Islet of Langerhans (tissue), 1 donor: ENCODE measurements around the gene FLII.

Experiments
- FAIRE-seq: peaks from one replicate; lab custom pipeline; 2011; peaks lifted over from hg19 to GRCh38; lab: Jason Lieb, UNC

FLII gene

DNA sequence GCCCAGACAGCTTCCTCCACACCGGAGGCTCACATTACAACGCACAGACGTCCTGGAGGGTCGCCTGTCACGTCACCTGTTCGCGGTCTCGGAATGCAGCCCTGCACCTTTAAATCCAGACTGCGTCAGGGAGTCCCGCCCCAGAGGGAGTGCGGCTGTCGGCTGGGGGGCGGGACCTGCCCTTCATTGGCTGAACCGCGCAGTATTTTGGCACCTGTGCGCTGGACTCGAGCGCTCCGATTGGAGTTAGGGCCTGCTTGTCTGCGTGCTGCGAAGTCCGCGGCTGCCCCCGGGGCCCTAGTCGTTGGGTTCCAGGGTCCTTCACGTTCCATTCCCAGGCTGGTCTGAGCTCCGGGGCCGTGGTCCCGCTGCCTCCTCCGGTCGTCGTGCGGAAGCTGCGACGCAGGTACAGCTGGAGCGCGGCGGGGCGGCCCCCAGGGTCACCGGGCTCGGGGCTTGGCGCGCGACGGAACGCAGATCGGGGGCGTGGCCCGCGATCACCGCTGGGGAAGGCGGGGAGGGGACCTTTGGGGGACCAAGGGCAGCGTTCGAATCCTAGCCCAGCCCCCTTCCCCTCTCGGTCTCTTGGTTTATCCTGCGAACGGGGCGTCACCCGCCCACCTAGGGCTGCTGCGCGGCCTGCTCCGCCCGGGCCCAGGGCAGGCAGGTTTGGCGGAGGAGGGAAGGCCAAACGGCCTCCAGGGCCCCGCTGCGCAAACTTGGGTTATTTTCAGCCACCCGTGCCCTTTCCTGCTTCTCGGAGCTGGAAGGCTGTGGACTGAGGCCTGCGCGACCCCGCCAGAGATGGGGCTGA lies 2.0 kb upstream of the FLII start, which contains the start of gene MIEF2:
MIEF2 (plus strand) TSS at position 331 of the 814 bp plus-strand sequence. CDS start 2,059 bp downstream, outside the sequence.
- FAIRE-seq: no peak

DNA sequence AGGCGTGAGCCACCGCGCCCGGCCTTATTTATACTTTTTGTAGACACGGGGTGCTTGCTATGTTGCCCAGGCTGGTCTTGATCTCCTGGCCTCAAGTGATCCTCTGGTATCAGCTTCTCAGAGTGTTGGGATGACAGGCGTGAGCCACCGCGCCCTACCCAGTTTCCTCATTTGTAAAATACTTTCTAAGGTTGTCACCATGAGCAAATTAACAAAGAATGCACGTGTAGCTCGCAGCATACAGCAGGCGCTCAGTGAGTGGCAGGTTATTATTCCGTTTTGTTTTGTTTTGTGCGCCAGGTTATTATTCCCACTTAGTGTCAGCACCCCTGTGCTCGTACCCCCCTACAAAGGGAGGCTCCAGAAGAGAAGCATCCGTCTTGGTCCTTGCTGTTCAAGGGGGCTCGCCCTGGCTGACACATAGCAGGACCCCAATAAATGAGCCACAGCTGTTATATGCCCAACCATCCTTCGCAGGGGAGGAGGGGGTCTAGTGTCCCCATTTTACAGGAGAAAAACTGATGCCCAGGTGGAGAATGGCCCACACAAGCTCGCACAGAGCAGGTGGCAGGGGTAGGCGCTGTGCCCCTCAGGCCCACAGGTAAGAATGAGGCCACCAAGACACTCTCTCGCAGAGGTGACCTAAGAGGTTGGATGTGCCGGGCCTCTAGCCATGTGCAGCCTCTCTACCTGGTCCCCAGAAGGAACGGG lies 1.2 kb upstream of the FLII start:
- FAIRE-seq: no peak

DNA sequence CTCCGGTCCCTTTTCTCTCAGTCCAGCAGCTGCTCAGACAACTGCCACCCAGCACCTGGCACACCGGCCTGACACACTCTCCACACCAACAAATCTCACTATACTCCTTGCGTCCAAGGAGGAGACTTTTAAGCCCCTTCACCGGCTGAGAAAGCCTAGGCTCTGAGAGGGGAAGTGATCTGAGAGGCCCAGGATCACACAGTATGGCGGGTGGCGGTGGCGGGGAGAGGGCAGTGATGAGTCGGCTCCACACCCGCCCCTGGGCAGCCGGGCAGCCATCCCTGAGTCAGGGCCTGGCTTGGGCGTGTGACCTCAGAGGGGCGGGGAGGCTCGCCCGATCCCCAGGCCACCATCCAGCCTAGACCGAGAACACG lies 569 bp downstream of the FLII start:
- no peak for FAIRE-seq

DNA sequence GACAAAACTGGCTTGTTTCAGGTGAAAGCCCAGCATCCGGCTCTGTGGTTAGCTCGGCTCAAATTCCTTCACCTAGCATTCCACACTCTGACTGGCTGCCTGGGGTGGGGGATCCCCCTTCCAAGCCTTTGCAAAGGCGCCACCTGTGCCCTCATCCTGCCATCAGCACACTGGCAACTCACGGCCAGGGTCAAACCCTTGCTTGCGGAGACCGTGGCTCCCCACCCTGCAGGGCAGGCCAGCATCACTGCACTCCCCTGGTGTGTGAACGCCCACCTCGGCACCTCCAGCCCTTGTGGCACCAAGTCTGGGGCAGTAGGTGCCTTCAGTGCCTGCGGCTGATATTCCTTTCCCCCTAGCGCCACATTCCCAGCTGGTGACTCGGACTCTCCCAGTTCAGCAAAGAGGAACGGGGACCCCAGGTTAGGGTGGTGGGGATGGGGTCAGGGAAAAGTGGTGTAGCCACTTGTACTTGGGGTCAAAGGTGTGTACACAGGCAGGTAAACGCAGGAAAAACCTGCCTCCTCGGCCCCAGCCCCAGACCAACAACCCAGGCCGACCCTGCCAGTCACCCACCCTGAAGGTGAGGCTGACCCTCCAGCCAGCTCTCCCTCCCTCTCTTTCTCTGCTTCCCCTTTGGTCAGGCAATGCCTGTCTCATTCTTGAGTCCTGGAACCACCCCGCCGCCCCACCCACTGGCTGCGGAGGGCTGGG lies 1.1 kb downstream of the FLII start:
- FAIRE-seq: no peak

DNA sequence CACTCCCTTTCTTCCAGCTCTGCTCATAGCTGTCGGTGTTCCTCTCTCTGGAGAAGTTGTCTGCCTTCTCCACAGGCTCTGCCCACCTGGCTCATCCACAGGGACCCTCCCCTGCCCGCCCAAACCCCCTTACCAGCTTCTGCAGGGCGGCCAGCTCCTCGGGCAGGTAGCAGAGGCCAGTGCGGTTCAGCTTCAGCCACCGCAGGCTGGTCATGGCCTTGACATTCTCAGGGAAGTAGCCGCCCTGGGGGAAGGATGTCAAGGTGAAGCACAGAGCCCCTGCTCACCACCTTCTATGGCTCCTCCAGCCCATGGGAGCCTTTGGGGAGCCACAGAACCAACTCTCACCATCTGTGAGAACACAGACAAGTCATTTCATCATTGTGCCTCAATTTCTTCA lies 1.8 kb downstream of the FLII start:
- no peak for FAIRE-seq

DNA sequence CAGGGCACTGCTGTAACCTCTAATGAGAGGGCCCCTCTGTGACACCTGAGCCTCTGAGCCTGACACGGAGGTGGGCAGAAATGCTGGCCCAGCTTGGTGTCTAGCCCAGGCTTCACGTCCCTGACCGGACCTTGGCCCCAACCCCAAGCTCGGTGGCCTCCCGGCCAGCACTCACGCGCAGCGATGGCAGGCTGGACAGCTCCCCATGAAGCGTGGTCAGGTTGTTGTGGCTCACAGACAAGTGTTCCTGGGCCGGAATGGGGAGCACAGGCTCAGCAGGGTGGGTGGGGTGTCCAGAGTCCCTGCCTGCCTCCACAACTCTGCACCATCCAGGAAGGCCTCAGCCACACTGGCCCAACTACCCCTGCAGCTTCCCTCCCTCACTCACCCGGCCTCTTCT lies 2.2 kb downstream of the FLII start:
- FAIRE-seq: no peak

DNA sequence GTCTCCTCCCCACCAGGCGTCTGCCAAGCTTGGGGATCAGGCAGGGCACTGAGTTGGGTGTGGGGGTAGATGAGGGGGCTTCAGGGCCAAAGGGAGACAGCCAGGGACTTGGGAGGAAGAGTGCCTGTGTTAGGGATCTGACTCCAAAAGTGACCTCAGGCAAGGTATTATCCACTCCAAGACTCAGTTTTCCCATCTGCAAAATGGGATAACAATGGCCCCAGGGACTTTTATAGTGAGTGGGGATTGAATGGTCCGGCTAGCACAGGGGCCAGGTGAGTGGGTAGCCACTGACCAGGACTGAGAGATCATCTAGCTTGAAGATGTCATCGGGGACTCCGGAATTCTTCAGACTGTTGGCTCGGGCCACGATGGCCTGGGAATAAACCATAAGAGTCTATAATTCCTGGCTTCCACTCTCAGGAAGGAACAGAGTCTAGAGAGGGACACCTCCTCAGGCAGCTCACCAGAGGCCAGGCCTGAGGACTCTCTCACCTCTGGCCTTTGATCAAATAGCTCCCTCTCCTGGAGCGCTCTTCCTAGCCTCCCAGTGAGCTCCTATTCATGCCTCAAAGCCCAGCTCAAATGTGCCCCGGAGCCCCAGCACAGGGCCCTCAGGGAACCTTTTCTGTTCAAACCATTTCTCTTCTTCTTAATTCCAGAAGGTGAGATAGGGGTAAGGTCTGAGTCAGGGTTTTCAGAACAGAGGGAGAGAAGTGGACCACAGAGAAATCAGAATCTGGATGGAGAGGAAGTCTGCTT lies 3.5 kb downstream of the FLII start:
- FAIRE-seq: no peak

DNA sequence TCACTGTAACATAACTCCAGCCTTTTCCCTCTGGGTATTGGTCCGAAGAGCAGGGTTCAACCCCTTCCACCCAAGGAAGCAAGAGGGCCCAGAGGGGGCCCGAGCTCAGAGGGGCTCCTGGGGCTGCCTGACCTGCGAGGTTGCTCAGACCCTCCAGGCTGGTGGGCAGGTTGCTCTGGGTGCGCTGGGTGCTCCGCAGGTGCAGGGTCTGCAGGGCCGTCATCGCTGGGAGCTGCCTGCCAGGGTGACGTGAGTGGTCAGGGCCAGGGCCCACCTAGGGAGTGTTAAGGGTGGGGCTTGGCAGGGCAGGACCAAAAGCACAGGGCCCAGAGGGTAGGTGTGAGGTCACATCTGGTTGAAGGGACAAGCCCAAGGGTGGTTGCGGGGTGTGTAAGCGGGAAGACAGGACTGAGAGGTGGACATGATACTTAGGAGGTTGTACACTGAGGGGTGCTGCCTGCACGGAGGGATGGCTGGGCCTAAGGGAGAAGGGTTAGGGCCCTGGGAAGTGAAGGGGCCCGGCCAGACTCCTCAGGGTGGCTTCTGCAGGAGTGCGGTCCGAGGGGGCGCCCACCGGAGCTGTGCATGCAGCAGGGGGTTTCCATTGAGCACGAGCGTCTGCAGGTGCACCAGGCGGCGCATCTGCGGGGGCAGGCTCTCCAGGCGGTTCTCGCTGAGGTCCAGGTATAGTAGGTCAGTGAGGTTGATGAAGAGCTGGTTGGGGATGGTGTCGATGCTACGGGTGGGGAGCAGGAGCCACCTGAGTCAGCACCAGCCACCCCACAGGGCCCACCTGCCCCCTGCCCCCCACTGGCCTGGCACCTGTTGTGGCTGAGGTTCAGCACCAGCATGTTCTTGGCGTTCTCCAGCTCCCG lies 4.4 kb downstream of the FLII start:
- no peak for FAIRE-seq

DNA sequence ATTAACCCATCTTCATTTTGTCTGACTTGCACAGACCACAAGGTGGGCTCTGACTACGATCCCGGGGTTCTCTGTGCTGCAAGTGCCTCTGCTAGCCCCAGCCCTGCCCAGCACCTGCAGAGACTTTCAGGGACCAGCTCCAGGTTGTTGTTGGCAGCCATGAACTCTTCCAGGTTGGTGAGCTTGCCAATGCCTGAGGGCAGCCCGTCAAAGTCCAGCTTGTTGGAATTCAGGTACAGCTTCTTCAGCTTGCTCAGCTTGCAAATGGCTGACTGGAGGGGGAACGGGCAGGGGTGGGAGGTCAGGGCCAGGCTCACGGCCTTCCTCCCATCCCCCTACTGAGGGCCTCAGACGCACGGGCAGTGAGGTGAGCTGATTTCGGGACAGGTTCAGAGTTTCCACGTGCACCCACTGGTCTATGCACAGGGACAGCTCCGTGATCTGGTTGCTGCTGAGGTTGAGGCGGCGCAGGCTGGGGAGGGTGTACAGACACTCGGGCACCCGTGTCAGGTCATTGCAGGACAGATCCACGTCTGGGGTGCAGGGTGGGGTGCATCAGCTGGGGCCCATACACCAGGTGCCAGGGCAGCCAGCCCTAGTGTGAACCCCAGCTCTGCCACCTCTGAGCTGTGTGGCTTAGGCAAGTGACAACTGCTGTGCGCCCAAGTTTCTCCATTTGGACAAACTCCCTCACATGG lies 5.2 kb downstream of the FLII start:
- no peak for FAIRE-seq

DNA sequence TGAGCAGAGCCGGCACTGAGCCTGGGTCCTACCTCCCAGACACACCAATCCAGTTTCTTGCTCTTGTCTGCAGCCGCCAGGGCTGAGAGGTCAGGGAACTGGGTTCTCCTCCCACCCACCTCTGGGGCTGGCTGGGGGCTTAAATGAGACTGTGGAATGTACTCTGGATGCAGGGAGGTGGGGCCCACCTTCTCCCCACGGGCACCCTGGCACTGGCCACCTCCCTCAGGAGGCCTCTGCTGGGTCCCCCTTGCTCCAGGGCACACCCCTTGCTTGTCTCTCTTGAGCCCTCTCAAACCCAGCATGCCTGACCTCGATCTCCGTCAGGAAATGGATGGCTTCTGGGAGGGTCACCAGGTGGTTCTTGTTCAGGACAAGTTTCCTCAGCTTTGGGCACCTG lies 6.4 kb downstream of the FLII start:
- FAIRE-seq: no peak

DNA sequence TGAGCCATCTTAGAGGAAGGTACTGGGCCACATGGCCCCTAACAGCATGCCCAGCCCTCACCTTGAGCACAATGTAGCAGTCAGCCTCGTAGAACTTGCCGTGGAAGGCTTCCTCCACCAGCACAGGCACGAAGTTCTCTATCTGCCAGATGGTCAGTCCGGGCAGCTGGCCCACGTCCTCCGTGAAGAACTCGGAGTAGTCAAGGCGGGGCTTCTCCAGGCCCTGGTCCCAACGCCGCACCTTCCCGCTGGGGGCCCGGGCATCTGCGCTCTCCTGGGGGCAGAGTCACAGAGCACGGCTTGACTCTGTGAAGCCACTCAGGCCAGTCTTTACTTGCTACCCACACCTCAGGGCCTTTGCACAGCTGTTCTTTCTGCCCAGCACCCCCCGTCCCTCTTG lies 7.3 kb downstream of the FLII start:
- FAIRE-seq: no peak

DNA sequence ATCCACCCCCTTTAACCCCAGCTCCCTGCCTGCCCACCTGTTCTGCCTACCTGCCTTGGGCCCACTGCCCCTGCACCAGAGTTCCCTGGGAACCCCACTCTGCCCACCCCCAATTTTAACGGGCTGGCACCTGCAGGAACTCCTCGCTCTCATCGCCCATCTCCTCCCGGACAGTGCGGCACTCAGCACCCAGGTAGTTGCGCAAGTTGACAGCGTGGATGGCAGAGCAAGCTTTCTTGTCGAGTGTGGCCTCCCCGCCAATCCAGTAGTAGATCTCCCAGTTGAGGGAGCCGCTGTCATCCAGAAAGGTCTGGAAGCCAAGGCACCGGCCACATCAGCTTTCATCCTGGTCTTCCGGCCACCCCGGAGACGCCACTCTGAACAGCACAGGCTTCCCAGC lies 7.8 kb downstream of the FLII start:
- FAIRE-seq: no peak

DNA sequence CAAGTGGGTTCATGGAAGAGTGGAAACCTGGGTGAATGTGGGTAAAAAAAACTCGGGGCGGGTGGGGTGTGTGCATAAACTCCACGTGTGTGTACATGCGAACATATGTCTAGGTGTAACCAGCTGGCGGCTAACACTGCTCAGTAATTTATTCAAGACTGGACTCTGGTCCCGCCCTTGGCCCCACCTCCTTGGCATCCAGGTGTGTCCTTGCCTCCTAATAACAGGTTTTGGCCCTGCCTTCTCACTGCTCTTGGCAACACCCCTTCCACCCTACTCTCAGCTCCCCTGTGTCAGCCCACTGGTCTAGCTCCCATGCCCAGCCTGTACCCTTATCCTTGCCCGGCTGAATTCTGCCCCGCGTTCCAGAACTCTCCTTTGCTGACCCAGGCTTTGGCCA lies 8.3 kb downstream of the FLII start:
- no peak for FAIRE-seq

DNA sequence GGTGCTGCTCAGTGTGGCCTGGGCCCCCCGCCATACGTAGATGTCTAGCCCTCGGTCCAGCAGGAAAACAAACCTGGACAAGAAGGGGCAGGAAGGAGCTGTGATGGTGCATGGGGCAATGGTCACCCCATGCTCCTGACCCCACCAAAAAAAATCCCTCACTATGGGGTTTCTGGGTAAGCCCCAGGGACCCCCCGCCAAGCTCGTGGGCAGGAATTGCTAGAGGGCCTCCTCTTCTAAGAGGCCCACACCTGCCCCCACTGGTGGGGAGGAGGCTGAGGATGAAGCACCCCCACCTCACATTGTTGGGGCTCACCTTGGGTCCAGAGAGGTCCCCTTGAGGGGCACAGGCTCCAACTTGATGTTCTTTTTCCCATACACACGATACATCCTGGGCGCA lies 9.7 kb downstream of the FLII start:
- FAIRE-seq: no peak

DNA sequence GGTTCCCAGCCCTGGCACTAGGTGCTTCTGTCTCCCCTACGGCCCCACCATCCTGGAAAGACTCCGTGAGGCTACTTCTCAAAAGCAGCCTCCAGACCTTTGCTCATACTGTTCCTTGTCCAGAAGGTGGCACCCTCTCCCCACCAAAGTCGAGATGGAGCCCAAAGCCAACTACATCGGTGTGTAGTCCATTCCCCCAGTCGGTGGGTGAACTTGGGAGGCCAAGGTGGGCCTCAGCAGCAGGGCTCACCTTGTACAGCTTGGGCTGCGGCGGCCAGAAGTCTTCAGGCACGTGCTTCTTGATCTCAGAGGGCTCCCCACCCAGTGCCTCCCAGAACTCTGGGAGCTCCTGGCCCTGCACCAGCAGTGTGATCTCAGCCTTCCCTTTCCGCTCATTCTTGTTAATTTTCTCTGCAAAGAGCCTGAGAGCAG lies 10.2 kb downstream of the FLII start:
- FAIRE-seq: no peak

DNA sequence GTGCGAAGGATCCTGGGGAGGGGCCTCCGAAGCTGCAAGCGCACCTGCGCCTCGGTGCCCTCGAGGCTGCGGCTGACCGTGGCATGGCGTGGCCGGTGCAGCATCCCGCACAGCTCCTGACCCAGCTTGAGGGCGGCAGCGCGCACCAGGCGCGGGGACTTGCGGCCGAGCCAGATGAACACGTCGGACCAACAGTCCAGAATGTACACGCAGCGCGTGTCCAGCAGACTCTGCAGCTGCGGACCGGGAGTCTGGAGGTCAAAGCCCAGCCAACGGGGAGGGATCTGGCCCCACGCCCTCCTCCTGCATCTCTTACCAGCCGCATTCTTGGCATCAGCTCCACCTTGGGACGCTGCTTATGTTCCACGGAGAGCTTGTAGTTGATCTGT lies 10.9 kb downstream of the FLII start:
- FAIRE-seq: no peak

DNA sequence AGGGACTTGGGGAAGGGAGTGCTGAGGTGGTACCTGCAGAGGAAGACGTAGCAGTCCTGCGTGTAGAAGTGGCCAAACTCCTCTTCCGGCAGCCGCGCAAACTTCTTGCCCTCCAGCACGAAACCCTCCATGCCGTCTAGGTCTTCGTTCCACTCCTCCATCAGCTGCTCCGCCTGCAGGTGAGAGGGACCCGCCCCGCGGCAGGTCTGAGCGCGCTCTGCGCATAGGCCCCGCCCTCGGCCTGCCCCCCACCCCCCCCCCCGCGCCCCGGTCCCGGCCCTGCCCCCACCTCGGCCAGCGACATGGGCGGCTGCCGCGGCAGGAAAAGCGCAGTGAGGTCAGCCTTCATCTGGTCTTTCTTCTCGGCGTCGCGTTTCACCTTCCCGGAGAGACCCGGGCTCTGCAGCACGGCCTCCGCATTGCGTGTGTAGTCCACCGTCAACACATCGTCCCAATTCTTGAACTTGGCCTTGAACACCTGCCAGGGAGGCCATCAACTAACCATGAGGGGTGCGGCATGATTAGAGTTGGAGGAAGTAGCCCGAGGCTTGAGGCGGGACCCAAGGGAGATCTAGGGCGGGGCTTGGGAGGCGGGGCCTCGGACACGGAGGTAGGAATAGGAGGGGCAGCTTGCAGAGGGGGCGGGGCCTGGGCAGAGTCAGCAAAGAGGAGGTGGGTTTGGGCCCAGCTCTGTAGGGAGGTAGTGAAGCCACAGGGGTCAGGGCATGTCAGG lies 11.5 kb downstream of the FLII start:
- FAIRE-seq: no peak

DNA sequence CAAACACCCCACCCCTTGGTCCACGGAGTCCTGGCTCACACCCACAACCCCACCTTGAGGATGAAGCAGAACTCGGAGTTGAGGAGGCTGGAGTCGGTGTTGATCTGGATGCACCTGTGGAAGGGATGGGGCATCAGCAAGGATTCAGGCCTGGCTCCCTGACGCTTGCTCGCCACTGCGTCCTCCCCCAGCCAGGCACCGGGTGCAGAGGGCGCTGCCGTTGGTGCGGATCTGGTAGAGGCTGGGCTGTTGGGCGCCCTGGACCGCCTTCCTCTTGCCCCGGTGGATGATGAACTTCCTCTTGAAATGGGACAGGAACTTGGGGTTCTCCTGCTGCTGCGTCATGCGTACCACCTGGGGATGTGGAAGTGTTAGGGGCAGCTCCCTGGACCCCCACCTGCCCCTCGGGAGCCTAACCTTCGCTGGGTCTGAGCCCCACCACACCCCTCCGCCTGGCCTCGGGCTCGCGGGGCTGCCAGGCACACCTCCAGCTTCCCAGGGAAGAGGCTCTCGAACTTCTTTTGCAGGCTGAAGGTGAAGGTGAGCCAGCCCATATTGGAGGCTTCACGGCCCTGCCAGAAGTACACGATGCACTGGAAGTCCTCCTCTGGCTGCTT lies 12.3 kb downstream of the FLII start:
- no peak for FAIRE-seq

DNA sequence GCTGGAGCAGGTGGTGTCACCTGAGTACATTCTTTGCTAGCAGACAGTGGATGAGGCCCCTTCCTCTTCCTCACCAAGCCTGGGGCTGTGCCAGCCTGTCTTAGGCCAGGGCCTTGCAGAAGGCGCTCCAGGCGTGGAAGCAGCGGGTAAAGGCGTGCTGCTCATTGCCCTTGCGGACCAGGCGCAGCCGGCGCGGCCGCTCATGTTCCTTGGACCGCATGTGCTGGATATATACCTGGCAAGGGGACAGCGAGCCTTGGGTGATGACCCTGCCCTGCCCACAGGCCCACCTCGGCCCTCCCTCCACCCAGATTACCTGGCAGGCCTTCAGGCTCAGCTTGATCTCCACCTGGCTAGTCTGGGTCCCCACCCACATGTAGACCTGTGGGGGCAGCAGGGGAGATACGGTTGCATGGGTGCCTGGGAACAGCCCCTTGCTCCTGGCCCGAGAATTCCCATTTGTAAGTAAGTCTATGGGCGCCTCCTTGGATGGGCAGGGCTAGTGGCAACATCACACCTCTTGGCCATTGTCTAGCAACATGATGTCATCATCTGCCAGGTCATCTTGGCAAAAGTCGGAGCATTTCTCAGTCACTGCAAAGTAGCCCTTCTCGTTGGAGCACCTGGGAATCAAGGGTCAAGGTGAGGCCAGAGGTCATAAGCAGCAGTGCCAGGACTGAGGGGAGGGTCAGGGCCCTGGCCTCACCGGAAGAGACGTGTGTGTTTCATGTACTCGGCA lies 13.3 kb downstream of the FLII start:
- no peak for FAIRE-seq
